ENCODE results near the gene ABCC5.

The ABCC5 gene

DNA sequence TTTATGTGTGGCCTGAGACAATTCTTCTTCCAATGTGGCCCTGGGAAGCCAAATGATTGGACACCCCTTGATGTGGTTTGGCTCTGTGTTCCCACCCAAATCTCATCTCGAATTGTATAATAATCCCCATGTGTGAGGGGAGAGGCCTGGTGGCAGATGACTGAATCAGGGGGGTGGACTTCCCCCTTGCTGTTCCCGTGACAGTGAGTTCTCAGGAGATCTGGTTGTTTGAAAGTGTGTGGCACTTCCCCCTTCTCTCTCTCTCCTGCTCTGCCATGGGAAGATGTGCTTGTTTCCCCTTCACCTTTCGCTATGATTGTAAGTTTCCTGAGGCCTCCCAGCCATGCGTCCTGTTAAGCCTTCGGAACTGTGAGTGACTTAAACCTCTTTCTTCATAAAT, 72.9 kb downstream of the ABCC5 start:
- intact Hi-C loops (cut with DNase I), result no loop called here
- no peak for DNase-seq

- intact Hi-C loops (cut with DNase I), result no loop called here
Observed at GRCh38 chr3:183943739-183944138, 73.9 kb downstream of the ABCC5 start.

GRCh38 chr3:183941216-183941615, 76.5 kb downstream of the ABCC5 start:
- DNase-seq, result no peak
- intact Hi-C loops (cut with DNase I), result no loop called here

More at GRCh38 chr3:183943739-183944138, 73.9 kb downstream of the ABCC5 start:
- DNase-seq, result no peak

GRCh38 chr3:183937601-183938286, 79.9 kb downstream of the ABCC5 start:
- intact Hi-C loops (cut with DNase I), result no loop called here
- DNase-seq, result no peak

GRCh38 chr3:183933160-183933559, 84.5 kb downstream of the ABCC5 start:
- no peak for DNase-seq
- intact Hi-C loops (cut with DNase I), result no loop called here

DNA sequence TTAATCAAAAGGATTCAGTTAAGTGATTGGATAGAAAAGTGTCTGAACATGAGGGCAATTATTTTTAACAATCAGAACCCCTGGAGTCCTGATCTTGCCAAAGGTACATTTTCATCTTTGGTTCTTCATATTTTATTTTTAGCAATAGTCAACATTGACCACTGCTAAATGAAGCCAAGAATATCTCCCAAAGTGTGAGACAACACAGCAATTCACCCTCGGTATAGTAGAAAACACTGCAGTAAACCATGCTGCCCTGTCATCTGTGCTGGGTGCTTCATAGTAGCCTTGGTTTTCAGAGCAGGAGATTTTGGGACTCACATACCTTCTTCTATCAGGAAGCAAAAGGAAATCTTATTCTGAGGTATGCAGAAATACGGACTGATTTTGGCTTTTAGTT, 85.8 kb downstream of the ABCC5 start:
- DNase-seq, result no peak
- intact Hi-C loops (cut with DNase I), result no loop called here

- intact Hi-C loops (cut with DNase I), result no loop called here
Observed at GRCh38 chr3:183930086-183930485, 87.6 kb downstream of the ABCC5 start.

GRCh38 chr3:183927059-183927458, 90.6 kb downstream of the ABCC5 start:
- DNase-seq, result no peak
- intact Hi-C loops (cut with DNase I), result no loop called here

More at GRCh38 chr3:183930086-183930485, 87.6 kb downstream of the ABCC5 start:
- no peak for DNase-seq

DNA sequence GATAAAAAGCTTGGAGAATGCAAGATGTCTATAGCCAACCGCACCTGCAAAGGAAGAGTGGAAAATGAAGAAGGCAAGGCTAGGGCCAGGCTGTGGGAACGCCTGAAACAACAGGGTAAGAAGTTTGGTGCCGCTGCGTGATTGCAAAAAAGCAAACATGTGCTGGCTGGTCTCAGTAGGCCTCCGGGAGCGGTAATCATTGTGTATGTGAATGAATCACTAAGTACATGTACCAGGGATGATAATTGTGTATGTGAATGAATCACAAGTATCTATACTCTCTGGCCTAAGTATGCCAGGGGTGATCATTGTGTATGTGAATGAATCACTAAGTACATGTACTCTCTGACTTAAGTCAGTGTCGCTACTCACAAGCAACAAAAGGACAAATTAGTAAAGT, 92.7 kb downstream of the ABCC5 start:
- DNase-seq, result no peak

GRCh38 chr3:183924543-183924942, 93.1 kb downstream of the ABCC5 start:
- DNase-seq, result no peak
- intact Hi-C loops (cut with DNase I), result no loop called here

More for the DNA sequence above, 92.7 kb downstream of the ABCC5 start:
- intact Hi-C loops (cut with DNase I), result no loop called here

- intact Hi-C loops (cut with DNase I), result no loop called here
- no peak for DNase-seq
Observed at GRCh38 chr3:183922421-183922820, 95.3 kb downstream of the ABCC5 start.

DNA sequence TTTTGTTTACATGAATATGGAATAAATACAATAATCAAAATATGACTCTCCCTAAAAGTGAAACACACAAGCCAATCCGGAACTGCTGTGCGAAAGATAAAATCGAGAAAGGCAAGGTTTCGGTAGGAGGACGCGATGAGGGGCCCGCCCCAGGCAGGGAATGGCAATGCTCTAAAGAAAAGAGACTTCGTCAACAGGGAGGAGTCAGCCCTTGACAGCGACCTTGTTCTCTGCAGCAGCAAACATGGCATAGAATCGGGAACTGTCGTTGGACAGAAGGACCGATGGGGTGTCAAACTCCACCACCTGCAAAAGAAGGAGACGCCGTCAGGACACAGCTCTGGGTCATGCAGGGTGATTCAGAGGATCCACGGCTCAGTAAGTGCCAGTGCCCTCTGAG, 96.6 kb downstream of the ABCC5 start:
- DNase-seq, result no peak
- intact Hi-C loops (cut with DNase I), result no loop called here

GRCh38 chr3:183920416-183920815, 97.3 kb downstream of the ABCC5 start:
- no peak for DNase-seq
- intact Hi-C loops (cut with DNase I), result no loop called here

- intact Hi-C loops (cut with DNase I), result no loop called here
- DNase-seq, result no peak
Observed at GRCh38 chr3:183918178-183918577, 99.5 kb downstream of the ABCC5 start.

DNA sequence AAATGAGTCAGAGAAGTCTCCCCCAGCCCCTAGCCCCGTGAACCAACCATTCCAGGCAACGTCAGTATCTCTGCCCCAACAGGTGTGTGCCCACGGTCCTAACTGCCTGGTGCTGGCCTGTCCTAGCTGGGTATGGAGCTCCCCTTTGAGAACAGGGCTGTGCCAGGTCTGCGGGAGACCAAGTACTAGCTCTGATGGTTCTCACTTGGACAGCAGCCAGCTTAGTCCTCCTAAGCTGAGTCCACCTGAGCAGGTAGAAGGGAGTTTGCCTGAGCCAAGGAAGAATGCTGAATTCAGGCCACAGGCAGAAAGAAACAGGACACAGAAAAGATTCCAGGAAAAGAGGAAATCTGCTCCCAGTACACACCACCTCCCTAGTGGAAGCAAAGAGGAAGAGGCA, 99.9 kb downstream of the ABCC5 start:
- intact Hi-C loops (cut with DNase I), result no loop called here
- DNase-seq, result no peak

DNA sequence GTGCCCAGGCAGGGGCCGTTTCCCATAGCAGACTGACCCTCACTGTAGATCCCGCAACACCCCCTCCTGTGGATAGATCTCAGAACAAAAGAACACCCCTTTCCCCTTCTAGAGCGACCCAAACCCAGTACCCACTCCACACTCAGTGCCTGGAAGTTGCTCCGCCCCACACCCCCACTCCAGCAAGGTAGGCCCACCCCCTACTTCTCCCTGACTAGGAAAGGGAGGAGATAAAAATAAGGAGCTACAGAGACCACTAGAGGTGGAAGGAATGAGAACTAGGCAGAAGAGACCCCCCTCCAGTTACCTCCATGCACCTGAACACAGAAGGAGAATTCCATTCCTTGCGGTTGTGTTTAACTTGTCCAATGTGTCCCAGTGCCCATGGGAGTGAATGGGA, 102.8 kb downstream of the ABCC5 start:
- intact Hi-C loops (cut with DNase I), result no loop called here
- DNase-seq, result no peak

DNA sequence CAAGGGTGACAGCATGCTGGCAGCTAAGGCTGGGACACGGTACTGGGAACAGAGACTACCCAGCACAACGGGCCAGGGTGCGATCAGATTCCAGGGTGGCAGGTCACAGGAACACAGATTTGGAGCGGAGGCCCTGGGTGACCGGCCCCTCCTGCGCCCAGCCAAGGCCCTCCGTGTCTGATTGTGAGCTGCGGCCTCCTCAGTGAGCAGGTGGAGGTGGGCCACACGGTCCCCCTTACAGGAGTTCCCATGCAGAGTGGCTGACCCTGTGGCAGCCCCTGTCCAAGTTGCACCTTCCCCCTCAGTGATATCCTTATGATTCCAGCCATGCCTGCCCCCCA, 104.1 kb downstream of the ABCC5 start:
- no peak for DNase-seq
- intact Hi-C loops (cut with DNase I), result no loop called here

- intact Hi-C loops (cut with DNase I), result no loop called here
- no peak for DNase-seq
Observed at GRCh38 chr3:183912895-183913579, 104.6 kb downstream of the ABCC5 start.

- intact Hi-C loops (cut with DNase I), result no loop called here
- no peak for DNase-seq
Observed at GRCh38 chr3:183911763-183912506, 105.7 kb downstream of the ABCC5 start.

DNA sequence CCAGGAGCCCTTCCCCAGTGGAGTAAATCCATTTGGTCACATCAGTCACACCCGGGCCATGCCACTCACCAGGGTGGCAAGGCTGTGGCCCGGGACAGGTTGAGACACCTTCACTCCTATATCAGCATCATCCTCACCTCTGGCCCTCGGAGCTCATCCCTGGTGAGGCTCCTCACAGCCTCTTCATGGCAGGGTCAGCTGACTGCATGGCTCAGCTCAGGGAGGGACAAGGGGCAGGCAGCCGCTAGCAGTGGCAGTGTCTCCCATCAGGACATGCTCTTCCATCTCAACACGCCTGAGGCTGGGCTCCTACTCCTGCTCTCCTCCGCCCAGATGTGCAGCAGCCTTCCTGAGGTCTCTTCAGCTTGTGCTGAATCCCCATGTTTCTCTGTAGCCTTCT, 106.6 kb downstream of the ABCC5 start:
- intact Hi-C loops (cut with DNase I), result no loop called here
- DNase-seq, result no peak
